HG03442 (cell line): ENCODE measurements around the gene PMM2.
"Not testable (repeated sequence)": the region's sequence is repeated elsewhere in the genome, so short reads cannot be mapped to it uniquely, and the experiment has no call there.

Experiments
- ATAC-seq: cut with Tn5 transposase; IDR thresholded peaks from one replicate; pipeline ENCODE4 v1.9.1; 2021; ENCODE audit warnings: mild to moderate bottlenecking, moderate library complexity; ENCODE audit not compliant: unreplicated experiment

The PMM2 gene

GRCh38 chr16:8781797-8782196 lies 15.8 kb upstream of the PMM2 start:
- ATAC-seq: no peak

- ATAC-seq: no peak
Observed at GRCh38 chr16:8782673-8783072, 15.0 kb upstream of the PMM2 start.

- no peak for ATAC-seq
Observed at GRCh38 chr16:8785408-8785807, 12.2 kb upstream of the PMM2 start.

GRCh38 chr16:8786316-8786715 lies 11.3 kb upstream of the PMM2 start:
- ATAC-seq: not testable (repeated sequence)

GRCh38 chr16:8788578-8789172 lies 9.0 kb upstream of the PMM2 start:
- ATAC-seq: no peak

GRCh38 chr16:8795091-8795490 lies 2.5 kb upstream of the PMM2 start:
- ATAC-seq: no peak

GRCh38 chr16:8795818-8796217 lies 1.8 kb upstream of the PMM2 start:
- ATAC-seq: no peak

- ATAC-seq: no peak
Observed at GRCh38 chr16:8796469-8797363, 923 bp upstream of the PMM2 start.

GRCh38 chr16:8798174-8798527 lies 512 bp downstream of the PMM2 start:
- peak; percentile 1 for ATAC-seq

- ATAC-seq: no peak
Observed at GRCh38 chr16:8798535-8799157, 1.0 kb downstream of the PMM2 start.

- no peak for ATAC-seq
Observed at GRCh38 chr16:8801701-8802100, 4.1 kb downstream of the PMM2 start.

GRCh38 chr16:8803733-8804132 lies 6.1 kb downstream of the PMM2 start:
- not testable (repeated sequence) for ATAC-seq

GRCh38 chr16:8804313-8804712 lies 6.7 kb downstream of the PMM2 start:
- ATAC-seq: no peak

GRCh38 chr16:8806272-8806983 lies 8.8 kb downstream of the PMM2 start:
- no peak for ATAC-seq

- ATAC-seq: no peak
Observed at GRCh38 chr16:8807189-8807588, 9.6 kb downstream of the PMM2 start.

GRCh38 chr16:8808009-8808408 lies 10.4 kb downstream of the PMM2 start:
- no peak for ATAC-seq

- no peak for ATAC-seq
Observed at GRCh38 chr16:8808613-8809353, 11.1 kb downstream of the PMM2 start.

GRCh38 chr16:8812162-8812843 lies 14.7 kb downstream of the PMM2 start:
- ATAC-seq: no peak

GRCh38 chr16:8814095-8814806 lies 16.6 kb downstream of the PMM2 start:
- ATAC-seq: no peak
